KOPT-K1 (cell line): ENCODE data around the gene DIP2C.
"Not testable (repeated sequence)": the region's sequence is repeated elsewhere in the genome, so short reads cannot be mapped to it uniquely, and the experiment has no call there.

ENCODE experiments used
- H3K27ac ChIP-seq: fragments of 200-600 bp; sonication (generic); 2 replicates; pipeline ENCODE4 v1.5.1; 2016; ENCODE audit warnings: antibody characterized with exemption, mild to moderate bottlenecking, low read depth, low read length; ENCODE audit not compliant: poor library complexity, severe bottlenecking
- H3K36me3 ChIP-seq: fragments of 200-600 bp; sonication (generic); 2 replicates; pipeline ENCODE4 v1.5.1; 2017; ENCODE audit warnings: antibody characterized with exemption, mild to moderate bottlenecking, low read length, moderate library complexity; ENCODE audit not compliant: insufficient read depth
- H3K9me3 ChIP-seq: fragments of 200-600 bp; sonication (generic); 2 replicates; pipeline ENCODE4 v1.5.1; 2017; ENCODE audit warnings: antibody characterized with exemption, low read length, mild to moderate bottlenecking; ENCODE audit not compliant: insufficient read depth, poor library complexity, severe bottlenecking

Gene DIP2C

DNA sequence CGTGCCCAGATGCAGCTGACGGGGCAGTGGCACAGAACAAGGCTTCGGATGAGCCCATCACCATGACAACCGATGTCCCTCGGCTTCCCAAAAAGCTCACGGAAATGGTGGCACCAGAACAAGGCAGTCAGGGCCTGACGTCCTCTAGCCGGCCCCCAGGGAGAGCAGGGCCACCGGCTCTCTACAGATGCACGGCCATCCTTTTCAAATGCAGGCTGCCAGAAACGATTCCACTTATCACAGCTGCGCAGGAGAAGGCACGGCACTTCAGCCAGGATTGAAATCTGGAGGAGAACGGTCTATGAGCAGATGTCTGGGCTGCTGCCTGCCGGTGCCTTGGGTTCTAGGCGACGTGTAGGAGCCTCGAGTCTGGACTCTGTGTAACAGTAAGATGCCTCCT, 330.4 kb downstream of the DIP2C start:
- Histone ChIP-seq H3K9me3 (no peaks in the 10 kb centered on the region), H3K27ac (no peak overlapping the region), H3K36me3 (no peaks in the 10 kb centered on the region)

DNA sequence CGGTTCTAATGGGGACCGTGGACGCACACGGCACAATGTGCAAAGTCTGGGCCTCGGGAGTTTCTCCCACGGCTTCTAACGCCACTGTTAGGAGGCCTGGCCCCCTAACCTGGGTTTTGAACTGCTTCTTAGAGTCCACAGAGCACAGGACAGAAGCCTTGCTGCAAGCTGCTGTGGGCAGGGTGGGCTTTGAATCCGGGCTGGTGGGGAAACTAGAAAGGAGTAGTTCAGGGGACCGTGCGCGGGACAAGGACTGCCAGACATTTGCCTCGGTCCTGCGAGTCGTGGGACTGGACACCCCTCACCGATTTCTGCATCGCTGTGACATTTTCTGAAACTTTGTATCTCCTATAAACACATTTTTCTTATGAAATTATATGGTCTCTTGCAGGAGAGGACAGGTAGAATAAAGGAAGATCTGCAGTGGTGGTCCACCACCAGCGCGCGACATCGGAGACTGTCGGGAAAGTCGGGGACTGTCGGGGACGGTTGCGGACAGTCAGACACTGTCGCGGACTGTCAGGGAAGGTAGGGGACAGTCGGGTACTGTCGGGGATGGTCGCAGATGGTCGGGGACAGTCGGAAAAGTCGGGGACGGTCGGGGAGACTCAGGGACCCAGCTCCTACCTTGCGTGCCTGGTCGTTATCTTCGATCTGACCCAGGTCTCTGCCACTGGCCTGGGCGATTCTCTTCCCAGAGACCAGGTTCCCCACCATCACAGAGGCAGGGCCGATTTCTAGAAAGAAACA, 332.1 kb downstream of the DIP2C start:
- Histone ChIP-seq H3K27ac (no peak overlapping the region), H3K9me3 (no peaks in the 10 kb centered on the region), H3K36me3 (no peaks in the 10 kb centered on the region)

DNA sequence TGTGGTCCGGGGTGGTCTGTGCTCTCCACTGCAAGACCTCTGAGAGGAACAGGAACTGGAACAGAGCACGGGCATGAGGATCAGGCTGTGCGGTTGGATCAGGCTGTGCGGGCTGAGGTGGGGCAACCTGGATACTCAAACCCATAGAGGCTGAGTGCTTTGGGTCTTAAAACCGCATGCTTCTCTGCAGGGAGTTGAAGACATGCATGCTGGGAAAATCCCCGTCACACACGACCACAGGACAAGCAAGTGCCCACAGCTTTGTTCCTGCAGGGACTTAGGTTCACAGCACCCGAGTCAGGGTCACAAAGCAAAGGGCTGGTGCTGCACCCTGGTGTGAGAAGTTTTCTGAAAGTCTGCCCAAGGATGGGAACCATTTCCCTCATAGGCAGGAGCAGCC, 333.0 kb downstream of the DIP2C start:
- Histone ChIP-seq H3K9me3 (no peaks in the 10 kb centered on the region), H3K27ac (no peak overlapping the region), H3K36me3 (no peaks in the 10 kb centered on the region)

DNA sequence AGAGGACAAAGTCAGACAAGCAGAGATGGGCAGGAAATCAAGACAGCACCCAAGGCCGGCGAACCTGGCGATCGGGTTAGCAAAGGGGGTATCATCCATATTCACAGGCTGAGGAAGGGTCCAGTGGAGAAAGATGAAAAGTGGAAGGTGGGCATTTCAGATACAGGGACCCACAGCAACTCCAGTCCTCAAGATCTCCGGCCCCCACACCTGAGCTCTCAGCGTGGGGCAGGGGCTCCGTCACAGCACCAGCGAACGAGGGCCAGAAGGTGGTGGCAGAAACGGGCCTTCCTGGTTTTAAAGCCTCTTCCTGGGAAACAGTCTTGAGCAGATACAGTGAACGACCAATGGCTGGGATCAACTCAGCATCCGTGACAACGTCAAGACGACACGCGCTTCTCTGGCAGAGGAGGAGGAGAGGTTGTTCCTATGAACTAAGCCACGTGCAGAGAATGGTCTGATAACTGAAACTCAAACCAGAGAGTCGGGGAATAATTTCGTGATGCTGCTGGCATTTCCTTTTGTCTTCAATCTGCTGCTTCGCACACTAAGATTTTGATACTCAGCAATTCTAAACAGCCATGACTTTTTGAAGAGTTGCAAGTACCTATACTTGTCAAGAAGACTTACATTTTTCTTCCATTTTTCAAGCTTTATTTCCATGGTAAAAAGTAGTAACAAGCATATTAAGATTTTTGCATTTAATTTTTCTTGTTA, 334.4 kb downstream of the DIP2C start:
- no peak overlapping the region for H3K27ac ChIP-seq
- H3K36me3 ChIP-seq = no peaks in the 10 kb centered on the region
- no peaks in the 10 kb centered on the region for H3K9me3 ChIP-seq

DNA sequence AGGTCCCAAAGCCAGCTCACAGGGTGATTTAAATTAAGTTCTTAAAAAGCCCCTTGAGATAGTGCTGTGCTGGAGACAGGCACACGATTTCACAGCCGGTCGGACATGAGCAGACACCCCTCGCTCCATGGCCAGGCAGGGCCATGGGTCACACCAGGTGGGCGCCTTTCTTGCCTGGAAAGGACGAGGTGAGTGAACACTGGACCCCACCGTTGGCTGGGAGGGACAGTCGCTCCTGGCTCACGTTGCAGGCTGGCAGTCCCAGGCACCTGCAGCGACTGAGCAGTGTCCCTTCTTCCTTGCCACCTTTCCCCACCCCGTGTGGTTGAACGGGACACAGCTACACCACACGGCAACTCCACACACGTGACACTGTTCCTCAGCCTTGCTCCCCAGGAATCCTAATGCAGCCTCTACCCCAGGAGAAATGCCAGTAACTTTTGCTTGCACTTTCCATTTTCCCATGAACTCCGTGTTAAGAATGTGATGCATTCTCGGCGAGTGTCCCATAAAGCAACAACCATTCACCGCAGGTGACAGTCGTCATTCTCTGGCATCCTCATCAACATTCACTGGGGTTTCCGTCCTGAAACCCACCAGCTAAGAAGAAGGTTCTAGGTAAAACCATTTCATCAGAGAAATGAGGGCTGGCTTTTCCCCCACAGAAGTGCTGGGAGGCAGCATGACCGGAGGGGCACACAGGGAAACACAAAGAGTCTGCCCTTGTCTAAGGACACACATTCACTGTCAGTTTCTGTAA, 336.8 kb downstream of the DIP2C start:
- H3K27ac ChIP-seq = no peak overlapping the region
- no peaks in the 10 kb centered on the region for H3K36me3 ChIP-seq
- H3K9me3 ChIP-seq = no peaks in the 10 kb centered on the region

DNA sequence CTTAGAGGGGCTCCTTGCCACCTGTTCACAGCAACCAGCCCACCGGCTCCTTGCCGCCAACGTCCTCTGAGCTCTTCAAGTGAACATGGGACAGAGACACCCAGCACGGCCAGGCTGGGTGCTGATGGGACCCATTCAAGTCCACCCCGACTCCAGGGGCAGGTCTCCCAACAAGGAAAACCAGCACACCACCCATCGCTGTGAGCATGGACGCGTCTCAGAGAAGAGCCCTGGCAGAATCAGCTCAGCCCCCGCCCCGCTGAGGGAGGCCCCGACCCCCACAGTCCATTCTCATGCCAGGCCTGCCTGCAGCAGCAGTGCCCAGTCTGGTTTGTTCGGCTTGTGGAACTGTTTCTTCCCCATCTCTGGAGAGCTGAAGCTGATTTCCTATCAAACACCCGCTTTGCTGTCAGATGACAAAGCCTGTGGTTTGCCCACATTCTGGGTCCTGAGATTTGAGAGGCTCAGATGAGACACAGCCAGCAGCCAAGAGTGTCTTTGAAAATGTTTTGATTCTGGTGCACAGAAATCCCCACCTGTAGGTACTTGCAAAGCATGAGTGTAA, 337.6 kb downstream of the DIP2C start:
- Histone ChIP-seq H3K36me3 (no peaks in the 10 kb centered on the region), H3K27ac (no peak overlapping the region), H3K9me3 (no peaks in the 10 kb centered on the region)

DNA sequence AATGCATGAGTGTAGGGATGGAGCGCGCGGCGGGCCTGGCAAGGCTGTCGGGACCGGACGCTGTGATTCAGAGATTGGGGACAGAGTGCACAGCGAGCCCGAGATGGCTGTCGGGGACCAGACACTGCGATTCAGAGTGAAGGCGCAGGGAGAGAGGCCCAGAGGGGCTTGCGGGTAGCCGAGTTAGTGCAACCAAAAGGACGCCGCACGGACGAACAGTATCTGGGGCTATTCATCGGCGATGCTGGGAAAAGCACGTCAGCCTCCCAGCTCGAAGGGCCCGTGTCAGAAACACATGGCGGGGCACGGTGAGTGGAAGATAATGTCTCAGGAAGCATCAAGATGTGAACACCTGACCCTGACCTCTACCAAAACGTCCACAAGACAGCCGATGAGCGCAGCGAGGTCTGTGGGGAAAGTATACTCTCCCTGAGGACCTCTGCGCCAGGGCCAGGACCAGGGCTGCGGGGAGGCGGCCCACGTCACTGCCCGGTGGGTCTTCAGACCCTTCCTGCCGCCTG, 338.4 kb downstream of the DIP2C start:
- Histone ChIP-seq H3K9me3 (no peaks in the 10 kb centered on the region), H3K27ac (no peak overlapping the region), H3K36me3 (no peaks in the 10 kb centered on the region)

DNA sequence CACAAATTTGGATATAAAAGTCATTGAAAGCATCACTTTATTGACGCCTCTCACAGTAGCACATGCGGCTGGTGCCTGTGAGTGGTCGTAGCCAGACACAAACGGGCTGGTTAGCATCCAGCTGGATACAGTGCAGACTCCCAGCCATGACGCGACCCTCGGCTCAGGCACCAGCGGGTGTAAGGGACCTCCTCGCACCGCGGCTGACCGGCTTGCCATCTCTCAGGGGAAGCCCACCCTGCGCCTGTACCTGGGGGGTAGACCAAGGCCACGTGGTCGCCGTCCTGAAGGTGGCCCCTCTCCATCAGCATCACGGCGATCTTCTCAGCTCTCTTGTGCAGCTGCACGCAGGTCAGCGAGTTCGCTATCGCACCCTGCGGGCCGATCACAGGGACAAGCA, 340.4 kb downstream of the DIP2C start:
- Histone ChIP-seq H3K9me3 (no peaks in the 10 kb centered on the region), H3K36me3 (no peaks in the 10 kb centered on the region), H3K27ac (no peak overlapping the region)

DNA sequence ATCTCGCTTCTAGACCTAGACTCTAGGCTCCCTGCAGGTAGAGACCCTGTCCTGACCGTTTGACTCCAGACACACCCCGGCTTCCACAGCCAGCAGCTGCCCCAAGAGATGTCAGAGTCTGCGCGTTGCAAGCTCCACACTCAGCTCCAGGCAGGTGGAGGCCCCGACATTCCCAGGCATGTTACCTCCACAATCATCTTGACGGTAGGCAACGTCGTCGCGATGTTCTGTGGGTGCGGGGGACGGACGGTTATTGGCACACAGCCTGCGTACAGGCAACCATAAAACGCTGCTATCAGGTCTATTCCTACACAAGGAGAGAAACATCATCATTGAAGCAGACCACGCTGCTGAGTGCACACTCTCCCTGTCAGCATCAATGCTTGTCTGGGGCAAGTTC, 341.0 kb downstream of the DIP2C start:
- Histone ChIP-seq H3K9me3 (no peaks in the 10 kb centered on the region), H3K36me3 (no peaks in the 10 kb centered on the region), H3K27ac (no peak overlapping the region)

DNA sequence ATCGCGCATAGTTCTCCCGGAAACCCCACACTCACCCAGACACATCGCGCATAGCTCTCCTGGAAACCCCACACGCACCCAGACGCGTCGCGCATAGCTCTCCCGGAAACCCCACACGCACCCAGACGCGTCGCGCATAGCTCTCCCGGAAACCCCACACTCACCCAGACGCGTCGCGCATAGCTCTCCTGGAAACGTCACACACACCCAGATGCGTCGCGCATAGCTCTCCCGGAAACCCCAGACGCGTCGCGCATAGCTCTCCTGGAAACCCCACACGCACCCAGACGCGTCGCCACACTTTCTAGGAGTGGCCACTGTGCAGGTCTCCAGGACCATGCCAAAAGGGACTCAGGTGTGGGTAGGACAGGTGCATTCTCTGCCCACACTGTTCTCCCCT, 341.7 kb downstream of the DIP2C start:
- not testable (repeated sequence) for H3K9me3 ChIP-seq, H3K36me3 ChIP-seq, H3K27ac ChIP-seq

DNA sequence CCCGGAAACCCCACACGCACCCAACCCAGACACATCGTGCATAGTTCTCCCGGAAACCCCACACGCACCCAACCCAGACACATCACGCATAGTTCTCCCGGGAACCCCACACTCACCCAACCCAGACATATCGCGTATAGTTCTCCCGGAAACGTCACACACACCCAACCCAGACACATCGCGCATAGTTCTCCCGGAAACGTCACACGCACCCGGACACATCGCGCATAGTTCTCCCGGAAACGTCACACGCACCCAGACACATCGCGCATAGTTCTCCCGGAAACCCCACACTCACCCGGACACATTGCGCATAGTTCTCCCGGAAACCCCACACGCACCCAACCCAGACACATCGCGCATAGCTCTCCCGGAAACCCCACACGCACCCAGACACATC, 342.3 kb downstream of the DIP2C start:
- H3K36me3 ChIP-seq, H3K9me3 ChIP-seq, H3K27ac ChIP-seq: not testable (repeated sequence)

DNA sequence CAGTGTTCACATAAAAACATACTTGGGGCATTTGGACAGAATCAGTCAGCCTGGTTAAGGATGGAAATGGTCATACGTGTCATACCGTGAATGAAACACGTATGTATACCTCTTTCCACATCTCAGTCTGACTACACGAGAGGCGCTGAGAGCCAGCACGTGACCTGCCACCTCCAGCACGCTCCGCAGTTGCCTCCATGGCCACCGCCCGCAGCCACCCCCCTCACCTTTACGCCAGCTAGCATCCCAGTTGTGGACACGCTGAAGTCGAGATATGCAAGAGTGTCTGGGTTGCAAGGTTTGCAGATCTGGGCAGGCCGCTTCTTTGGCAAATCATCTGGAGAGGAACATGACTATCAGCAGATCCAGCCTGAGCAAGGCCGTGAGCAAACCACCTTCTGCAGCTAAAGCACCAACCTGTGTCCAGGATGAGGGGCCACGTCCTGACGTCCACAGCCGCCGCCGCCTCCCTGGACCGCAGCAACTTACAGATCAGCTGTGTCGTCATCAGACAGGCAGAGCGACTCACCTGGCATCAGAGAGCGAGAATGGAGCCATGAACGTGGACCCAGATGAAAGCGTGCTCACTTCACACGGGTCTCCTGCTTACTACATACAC, 344.8 kb downstream of the DIP2C start:
- Histone ChIP-seq H3K36me3 (no peaks in the 10 kb centered on the region), H3K9me3 (no peaks in the 10 kb centered on the region), H3K27ac (no peak overlapping the region)

DNA sequence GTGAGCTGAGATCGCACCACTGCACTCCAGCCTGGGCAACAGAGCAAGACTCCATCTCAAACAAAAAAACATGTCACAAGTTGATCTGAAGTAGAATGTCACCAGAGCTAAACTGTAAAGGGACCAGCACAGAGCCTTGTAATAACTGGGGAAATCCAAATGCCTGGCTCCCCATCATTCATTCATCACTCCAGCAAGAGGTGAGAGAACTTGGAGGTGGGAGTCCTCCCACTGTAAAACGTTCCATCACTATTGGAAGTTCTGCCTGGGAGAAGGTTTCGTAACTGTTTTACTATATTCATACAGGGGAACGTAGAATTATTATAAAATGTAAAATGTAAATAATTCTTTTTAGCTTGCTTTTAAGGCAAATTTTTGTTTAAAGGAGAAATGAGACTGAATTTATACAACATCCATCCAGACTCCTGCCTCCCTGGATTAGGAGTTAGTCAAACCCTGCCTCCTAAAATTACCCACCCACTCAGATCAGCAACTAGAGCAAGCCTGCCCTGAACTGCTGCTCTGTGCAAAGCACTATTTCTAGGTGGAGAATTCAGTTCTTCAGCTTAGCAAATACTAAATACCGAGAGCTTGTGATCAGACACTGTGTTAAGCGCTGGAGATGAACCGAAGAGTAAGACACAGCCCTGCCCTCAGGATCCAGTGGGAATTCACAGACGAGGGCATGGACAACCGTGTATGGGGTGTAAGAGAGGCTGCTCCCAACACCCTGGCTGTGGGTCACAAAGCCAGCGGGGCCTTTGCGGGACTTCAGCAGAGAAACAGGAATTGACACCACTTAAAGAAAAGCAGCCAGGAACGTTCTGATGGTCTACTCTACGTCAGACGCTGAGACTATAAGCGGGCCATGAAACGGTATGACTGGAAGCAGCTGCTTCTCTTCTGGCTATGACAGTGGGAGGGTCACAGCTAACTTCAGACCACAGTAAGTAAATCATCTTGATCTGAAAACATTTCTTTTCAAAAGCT, 345.9 kb downstream of the DIP2C start:
- Histone ChIP-seq H3K27ac (no peak overlapping the region), H3K36me3 (no peaks in the 10 kb centered on the region), H3K9me3 (no peaks in the 10 kb centered on the region)
